ENCODE data around the gene FRMD5.

- TF ChIP-seq CTCF (IDR thresholded peaks at IDR 0.05): no peak
- no peak for TF ChIP-seq POLR2A (IDR thresholded peaks at IDR 0.05)
These were observed 57.3 kb downstream of the FRMD5 start for GRCh38 chr15:44137750-44138149.
